K562 (cell line): Measurements from ENCODE around the gene NME7. TPM values are rescaled to one million over a fixed set of nuclear protein-coding genes. Genes with fewer than 3 reads are reported as not detected.

Experiments
- ATAC-seq: fragments of 200-7000 bp; cut with Tn5 transposase; 3 replicates; pipeline ENCODE4 v1.9.1; 2020; ENCODE audit warnings: moderate library complexity
- BruUV-seq: library from RNA; stranded (reverse); fragments of 400-500 nt; replicated peaks from 2 replicates; lab custom pipeline; 2021; lab: Mats Ljungman, UMichigan
- CTCF ChIA-PET: fragments of 300-600 bp; formaldehyde crosslinking; extraction: SDS; loops from one replicate; lab custom pipeline; 2021; ENCODE audit warnings: low intra/inter-chr PET ratio; lab: Yijun Ruan, JAX
- POLR2A ChIA-PET: fragments of 300-600, 350-650 bp; sonication (Branson Sonifier 250); formaldehyde crosslinking; extraction: SDS; loops from one replicate; lab custom pipeline; 2021; ENCODE audit warnings: antibody characterized with exemption, inconsistent platforms; lab: Yijun Ruan, JAX
- DNase-seq, 4 experiments: peaks; one replicate each; pipeline versions ENCODE4 v3.0.0 to v3.0.0-alpha.2; 2011 to 2018; ENCODE audit warnings: low spot score in 3 of 4, mixed read lengths in 3 of 4; ENCODE audit errors: extremely low read depth in 1 of 4
- FAIRE-seq: peaks from 2 replicates; lab custom pipeline; 2011; peaks lifted over from hg19 to GRCh38; lab: Jason Lieb, UNC
- H2AFZ ChIP-seq: 2 replicates; pipeline ENCODE4 v1.6.0; 2011; ENCODE audit warnings: low read depth, low read length, control low read depth, inconsistent platforms
- H3K27ac ChIP-seq: fragments of 200-600 bp; 3 replicates; pipeline ENCODE4 v1.8.0; 2011; ENCODE audit warnings: low read depth, mild to moderate bottlenecking, control low read depth, inconsistent platforms, low read length, moderate library complexity, mixed read lengths; ENCODE audit errors: extremely low read depth
- H3K27me3 ChIP-seq, 2 experiments: fragments of 300-600 bp in 1 of 2; 2 replicates in 1 of 2; 3 replicates in 1 of 2; pipeline versions ENCODE4 v1.6.0 to v1.8.0; 2011; ENCODE audit warnings: inconsistent platforms in 2 of 2, low read length in 2 of 2, mild to moderate bottlenecking in 1 of 2, mixed read lengths in 1 of 2, moderate library complexity in 1 of 2; ENCODE audit not compliant: control insufficient read depth in 2 of 2, insufficient read depth in 2 of 2
- H3K36me3 ChIP-seq: fragments of 300-600 bp; 3 replicates; pipeline ENCODE4 v1.8.0; 2011; ENCODE audit warnings: mild to moderate bottlenecking, low read length, inconsistent platforms; ENCODE audit not compliant: control insufficient read depth, insufficient read depth
- H3K4me1 ChIP-seq, 2 experiments: fragments of 200-600 bp in 1 of 2; replicated peaks in 1 of 2; 2 replicates in 1 of 2; 3 replicates in 1 of 2; pipeline versions ENCODE4 v1.5.1 to v1.8.0; 2011; ENCODE audit warnings: inconsistent platforms in 2 of 2, low read length in 2 of 2, mild to moderate bottlenecking in 1 of 2, mixed read lengths in 1 of 2, moderate library complexity in 1 of 2; ENCODE audit not compliant: control insufficient read depth in 2 of 2, insufficient read depth in 2 of 2
- H3K4me2 ChIP-seq: 2 replicates; pipeline ENCODE4 v1.6.1; 2011; ENCODE audit warnings: low read length, control low read depth, inconsistent platforms, mixed read lengths; ENCODE audit not compliant: insufficient read depth
- H3K4me3 ChIP-seq: fragments of 200-600 bp; sonication (generic), shearing (Covaris generic); 2 replicates; pipeline ENCODE4 v1.5.1; 2016; ENCODE audit warnings: control low read depth, inconsistent platforms
- H3K79me2 ChIP-seq: fragments of 200-600 bp; 3 replicates; pipeline ENCODE4 v1.8.0; 2011; ENCODE audit warnings: low read length, inconsistent platforms; ENCODE audit not compliant: control insufficient read depth, insufficient read depth
- H3K9ac ChIP-seq, 2 experiments: 2 replicates each; pipeline versions ENCODE4 v1.6.0 to v1.6.1; 2011; ENCODE audit warnings: low read depth in 2 of 2, low read length in 2 of 2, control low read depth in 1 of 2, inconsistent platforms in 1 of 2, mild to moderate bottlenecking in 1 of 2, mixed read lengths in 1 of 2; ENCODE audit not compliant: insufficient read depth in 1 of 2
- H3K9me1 ChIP-seq: one replicate; pipeline ENCODE4 v1.6.0; 2011; ENCODE audit warnings: inconsistent platforms, mild to moderate bottlenecking, low read length, moderate library complexity; ENCODE audit not compliant: control insufficient read depth, insufficient read depth
- H3K9me3 ChIP-seq: replicated peaks from 2 replicates; pipeline ENCODE4 v1.5.1; 2011; ENCODE audit warnings: low read depth, low read length, inconsistent platforms; ENCODE audit not compliant: control insufficient read depth, insufficient read depth
- H4K20me1 ChIP-seq: replicated peaks from 2 replicates; pipeline ENCODE4 v1.6.1; 2011; ENCODE audit warnings: low read length, inconsistent platforms, mixed read lengths; ENCODE audit not compliant: control insufficient read depth, insufficient read depth
- E2F4 ChIP-seq: sonication (generic); formaldehyde crosslinking; IDR thresholded peaks from 2 replicates; pipeline ENCODE4 v1.8.0; 2022; ENCODE audit warnings: mild to moderate bottlenecking, low read depth, missing genetic modification reagents
- HNRNPLL ChIP-seq: fragments of 200-400 bp; formaldehyde crosslinking; IDR thresholded peaks from 2 replicates; pipeline ENCODE4 v1.6.1; 2017; ENCODE audit warnings: low read length, low read depth, mild to moderate bottlenecking; ENCODE audit not compliant: poor library complexity, severe bottlenecking
- JUN ChIP-seq, 2 experiments: sonication (generic) in 1 of 2; formaldehyde crosslinking in 1 of 2; IDR thresholded peaks; 2 replicates each; pipeline versions ENCODE4 v1.6.1 to v1.8.0; 2012 to 2022; ENCODE audit warnings: borderline replicate concordance in 2 of 2, mild to moderate bottlenecking in 2 of 2, improper control_type of control experiment in 1 of 2, low read depth in 1 of 2, low read length in 1 of 2, missing genetic modification reagents in 1 of 2
- STAT6 ChIP-seq: sonication (generic); formaldehyde crosslinking; IDR thresholded peaks from 2 replicates; pipeline ENCODE4 v1.8.1; 2023; ENCODE audit warnings: mild to moderate bottlenecking, missing genetic modification reagents
- ZBTB9 ChIP-seq: fragments of 450-650 bp; formaldehyde crosslinking; IDR thresholded peaks from 2 replicates; pipeline ENCODE4 v1.4.0; 2020; ENCODE audit warnings: mild to moderate bottlenecking, moderate library complexity
- ZFX ChIP-seq: sonication (generic); formaldehyde crosslinking; IDR thresholded peaks from 2 replicates; pipeline ENCODE4 v1.8.0; 2022; ENCODE audit warnings: mild to moderate bottlenecking, missing genetic modification reagents, moderate library complexity
- WGBS: fragments of 100-300 bp; shearing (Covaris generic); methylation state at CpG from one replicate; pipeline ENCODE4 v1.1.6; 2016; ENCODE audit warnings: low coverage, mixed read lengths; ENCODE audit not compliant: insufficient coverage; ENCODE audit errors: missing lambda C conversion rate; 5-methylcytosine and 5-hydroxymethylcytosine counted together
- in situ Hi-C: fragments of 300-500 bp; cut with MboI; formaldehyde crosslinking; loops from 4 replicates; pipeline ENCODE4 v1.15.0; 2018; ENCODE audit warnings: inconsistent platforms, mixed read lengths
- intact Hi-C: fragments of 100-400 bp; cut with micrococcal nuclease; formaldehyde crosslinking; loops from 2 replicates; pipeline ENCODE4 v1.14.2; 2022
- polyA plus RNA-seq, 8 experiments: library from polyadenylated mRNA; depleted of rRNA in 4 of 8; stranded (reverse) in 5 of 8; unstranded in 3 of 8; fragments of >200 nt; fragmentation: Nextera tagmentation in 2 of 8; fragmentation: Illumina TruSeq in 1 of 8; extraction: Ambion mirVana in 2 of 8; extraction: Trizol in 1 of 8; gene quantifications; 2 replicates each; pipeline versions ENCODE4 v1.2.1 to v1.2.3, GENCODE V29; 2011 to 2014; ENCODE audit warnings: inconsistent platforms in 1 of 8, missing spikeins in 1 of 8
- total RNA-seq, 7 experiments: library from RNA; depleted of rRNA in 6 of 7; stranded (reverse); fragments of >200 nt in 6 of 7; fragmentation: Illumina TruSeq in 2 of 7; extraction: Trizol in 2 of 7; gene quantifications; 2 replicates each; pipeline versions ENCODE4 v1.2.1 to v1.2.3, GENCODE V29; 2011 to 2021; ENCODE audit warnings: low replicate concordance in 1 of 7
- TF ChIP-seq, protein P1 (sequence below), 2 experiments: fragments of 450-650 bp; IDR thresholded peaks; 2 replicates each; pipeline ENCODE4 v1.6.1; 2016
- TF ChIP-seq, protein P2 (sequence below): fragments of 250-450 bp; sonication (Bioruptor Pico); IDR thresholded peaks from 2 replicates; pipeline ENCODE4 v1.4.0; 2020; ENCODE audit warnings: mild to moderate bottlenecking, moderate library complexity

Gene NME7
- total and polyA plus RNA-seq, 9 of the 15 experiments (the other 6 are each of a cell fraction or from before 2014, with no cell fraction given) = 7.9 to 43.2 (median 23.9) TPM

GRCh38 chr1:169105434-169106094, 262.0 kb downstream of the NME7 start:
- no TSS peak for BruUV-seq
- FAIRE-seq = no peak
- no peak for TF ChIP-seq E2F4
- TF ChIP-seq, protein P1, sequence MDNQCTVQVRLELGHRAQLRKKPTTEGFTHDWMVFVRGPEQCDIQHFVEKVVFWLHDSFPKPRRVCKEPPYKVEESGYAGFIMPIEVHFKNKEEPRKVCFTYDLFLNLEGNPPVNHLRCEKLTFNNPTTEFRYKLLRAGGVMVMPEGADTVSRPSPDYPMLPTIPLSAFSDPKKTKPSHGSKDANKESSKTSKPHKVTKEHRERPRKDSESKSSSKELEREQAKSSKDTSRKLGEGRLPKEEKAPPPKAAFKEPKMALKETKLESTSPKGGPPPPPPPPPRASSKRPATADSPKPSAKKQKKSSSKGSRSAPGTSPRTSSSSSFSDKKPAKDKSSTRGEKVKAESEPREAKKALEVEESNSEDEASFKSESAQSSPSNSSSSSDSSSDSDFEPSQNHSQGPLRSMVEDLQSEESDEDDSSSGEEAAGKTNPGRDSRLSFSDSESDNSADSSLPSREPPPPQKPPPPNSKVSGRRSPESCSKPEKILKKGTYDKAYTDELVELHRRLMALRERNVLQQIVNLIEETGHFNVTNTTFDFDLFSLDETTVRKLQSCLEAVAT (IDR thresholded peaks at IDR 0.05) = no peak
- no peak for TF ChIP-seq JUN (IDR thresholded peaks at IDR 0.05; ENCODE audit: borderline replicate concordance, low read depth, low read length)
- no peak for TF ChIP-seq JUN (CRISPR knock-in tag; IDR thresholded peaks at IDR 0.05; ENCODE audit: borderline replicate concordance)
- TF ChIP-seq STAT6 (CRISPR knock-in tag) = no peak
- no peak for TF ChIP-seq ZBTB9
- peak; percentile 9 for TF ChIP-seq ZFX
- TF ChIP-seq HNRNPLL = no peak
- TF ChIP-seq, protein P2, sequence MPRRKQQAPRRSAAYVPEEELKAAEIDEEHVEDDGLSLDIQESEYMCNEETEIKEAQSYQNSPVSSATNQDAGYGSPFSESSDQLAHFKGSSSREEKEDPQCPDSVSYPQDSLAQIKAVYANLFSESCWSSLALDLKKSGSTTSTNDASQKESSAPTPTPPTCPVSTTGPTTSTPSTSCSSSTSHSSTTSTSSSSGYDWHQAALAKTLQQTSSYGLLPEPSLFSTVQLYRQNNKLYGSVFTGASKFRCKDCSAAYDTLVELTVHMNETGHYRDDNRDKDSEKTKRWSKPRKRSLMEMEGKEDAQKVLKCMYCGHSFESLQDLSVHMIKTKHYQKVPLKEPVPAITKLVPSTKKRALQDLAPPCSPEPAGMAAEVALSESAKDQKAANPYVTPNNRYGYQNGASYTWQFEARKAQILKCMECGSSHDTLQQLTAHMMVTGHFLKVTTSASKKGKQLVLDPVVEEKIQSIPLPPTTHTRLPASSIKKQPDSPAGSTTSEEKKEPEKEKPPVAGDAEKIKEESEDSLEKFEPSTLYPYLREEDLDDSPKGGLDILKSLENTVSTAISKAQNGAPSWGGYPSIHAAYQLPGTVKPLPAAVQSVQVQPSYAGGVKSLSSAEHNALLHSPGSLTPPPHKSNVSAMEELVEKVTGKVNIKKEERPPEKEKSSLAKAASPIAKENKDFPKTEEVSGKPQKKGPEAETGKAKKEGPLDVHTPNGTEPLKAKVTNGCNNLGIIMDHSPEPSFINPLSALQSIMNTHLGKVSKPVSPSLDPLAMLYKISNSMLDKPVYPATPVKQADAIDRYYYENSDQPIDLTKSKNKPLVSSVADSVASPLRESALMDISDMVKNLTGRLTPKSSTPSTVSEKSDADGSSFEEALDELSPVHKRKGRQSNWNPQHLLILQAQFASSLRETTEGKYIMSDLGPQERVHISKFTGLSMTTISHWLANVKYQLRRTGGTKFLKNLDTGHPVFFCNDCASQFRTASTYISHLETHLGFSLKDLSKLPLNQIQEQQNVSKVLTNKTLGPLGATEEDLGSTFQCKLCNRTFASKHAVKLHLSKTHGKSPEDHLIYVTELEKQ (CRISPR knock-in tag) = no peak

More at GRCh38 chr1:169105434-169106094, 262.0 kb downstream of the NME7 start:
- peaks cover 15 to 46% of the 10 kb centered on the region in 2 experiments for H3K27me3 ChIP-seq
- H2AFZ ChIP-seq = peak overlapping the region; percentile 92
- H3K9me3 ChIP-seq = no peaks in the 10 kb centered on the region
- no peaks in the 10 kb centered on the region for H3K79me2 ChIP-seq
- H3K4me1 ChIP-seq = peaks cover 3 to 18% of the 10 kb centered on the region in 2 experiments; a peak in 4 of 5 replicates
- peak overlapping the region; percentile 19 to 94; a peak in 3 of 4 replicates for H3K9ac ChIP-seq
- H4K20me1 ChIP-seq = no peaks in the 10 kb centered on the region
- DNase-seq (peak; percentile 42 to 78 (median 68)), ATAC-seq (peak; percentile 52)
- ChIA-PET CTCF (no interaction called here), POLR2A (interaction anchor here (0.6 to 2.0 kb wide), 7 partner anchors 12 to 549 kb away, joined by 3 to 5 read pairs (median 4); no protein-coding TSS in a partner anchor)
- in situ Hi-C loops (no loop called here), intact Hi-C loops (loop anchor here (5.0 to 10.0 kb wide), 2 partner anchors 439 to 658 kb away; no protein-coding TSS in a partner anchor)
- peak overlapping the region; percentile 75 for H3K4me2 ChIP-seq
- 4% methylated on average over 34 of the region's 47 CpGs for WGBS
- no peaks in the 10 kb centered on the region for H3K36me3 ChIP-seq
- H3K27ac ChIP-seq = no peak overlapping the region
- H3K4me3 ChIP-seq = peak overlapping the region; percentile 66
- H3K9me1 ChIP-seq = no peaks in the 10 kb centered on the region
